A549 (cell line): ENCODE measurements around the gene ZFHX3.

Source experiments
- BHLHE40 ChIP-seq: IDR thresholded peaks from 2 replicates; pipeline ENCODE4 v1.6.1; 2012; ENCODE audit warnings: low read depth, low read length, inconsistent platforms
- CEBPB ChIP-seq, 2 experiments: fragments of >200 bp in 1 of 2; sonication (Bioruptor Twin) in 1 of 2; formaldehyde crosslinking in 1 of 2; IDR thresholded peaks; 2 replicates each; pipeline ENCODE4 v1.6.1; 2012 to 2016
- EP300 ChIP-seq, 2 experiments: fragments of >200 bp; sonication (Bioruptor Twin); formaldehyde crosslinking; IDR thresholded peaks; 2 replicates in 1 of 2; 3 replicates in 1 of 2; pipeline ENCODE4 v1.6.1; 2016 to 2017
- MAFK ChIP-seq: fragments of 450-650 bp; IDR thresholded peaks from 2 replicates; pipeline ENCODE4 v1.6.1; 2014; ENCODE audit not compliant: partially characterized antibody
- ZNF302 ChIP-seq: fragments of 250-450 bp; sonication (Bioruptor Pico); IDR thresholded peaks from 2 replicates; pipeline ENCODE4 v1.9.0; 2021; ENCODE audit warnings: inconsistent platforms, mild to moderate bottlenecking, moderate library complexity
- TF ChIP-seq, protein P1 (sequence below): fragments of >200 bp; sonication (Bioruptor Twin); formaldehyde crosslinking; IDR thresholded peaks from 3 replicates; pipeline ENCODE4 v1.5.1; 2016
- TF ChIP-seq, protein P2 (sequence below): IDR thresholded peaks from 2 replicates; pipeline ENCODE4 v1.6.1; 2012

DNA sequence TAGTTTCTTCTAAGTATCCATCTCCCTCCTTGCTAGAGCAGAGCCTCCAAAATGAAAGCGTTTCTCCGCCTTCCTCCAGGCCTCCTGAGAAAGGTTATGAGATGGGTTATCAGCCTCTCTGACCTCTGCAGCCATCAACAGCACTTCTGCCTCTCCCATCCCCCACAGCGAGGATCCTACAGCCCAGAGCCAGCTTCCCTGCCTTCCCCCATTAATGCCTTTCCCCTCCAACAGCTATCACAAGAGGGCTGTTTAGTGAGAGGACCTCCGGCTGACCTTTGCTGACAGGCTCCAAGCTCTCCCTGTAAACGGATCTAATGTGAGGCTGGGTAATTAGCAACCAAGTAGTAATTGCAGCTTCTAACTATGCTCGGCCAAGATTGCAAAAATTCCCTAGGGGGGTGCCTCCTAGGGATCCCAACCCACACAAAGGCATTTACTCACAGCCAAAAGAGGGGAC, 55.8 kb downstream of the ZFHX3 start:
- TF ChIP-seq BHLHE40 (no peak), EP300 (IDR thresholded peaks at IDR 0.05) (no peak), MAFK (no peak), CEBPB (IDR thresholded peaks at IDR 0.05) (no peak), ZNF302 (CRISPR knock-in tag) (no peak)
- TF ChIP-seq, protein P1, sequence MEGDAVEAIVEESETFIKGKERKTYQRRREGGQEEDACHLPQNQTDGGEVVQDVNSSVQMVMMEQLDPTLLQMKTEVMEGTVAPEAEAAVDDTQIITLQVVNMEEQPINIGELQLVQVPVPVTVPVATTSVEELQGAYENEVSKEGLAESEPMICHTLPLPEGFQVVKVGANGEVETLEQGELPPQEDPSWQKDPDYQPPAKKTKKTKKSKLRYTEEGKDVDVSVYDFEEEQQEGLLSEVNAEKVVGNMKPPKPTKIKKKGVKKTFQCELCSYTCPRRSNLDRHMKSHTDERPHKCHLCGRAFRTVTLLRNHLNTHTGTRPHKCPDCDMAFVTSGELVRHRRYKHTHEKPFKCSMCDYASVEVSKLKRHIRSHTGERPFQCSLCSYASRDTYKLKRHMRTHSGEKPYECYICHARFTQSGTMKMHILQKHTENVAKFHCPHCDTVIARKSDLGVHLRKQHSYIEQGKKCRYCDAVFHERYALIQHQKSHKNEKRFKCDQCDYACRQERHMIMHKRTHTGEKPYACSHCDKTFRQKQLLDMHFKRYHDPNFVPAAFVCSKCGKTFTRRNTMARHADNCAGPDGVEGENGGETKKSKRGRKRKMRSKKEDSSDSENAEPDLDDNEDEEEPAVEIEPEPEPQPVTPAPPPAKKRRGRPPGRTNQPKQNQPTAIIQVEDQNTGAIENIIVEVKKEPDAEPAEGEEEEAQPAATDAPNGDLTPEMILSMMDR: no peak
- TF ChIP-seq, protein P2, sequence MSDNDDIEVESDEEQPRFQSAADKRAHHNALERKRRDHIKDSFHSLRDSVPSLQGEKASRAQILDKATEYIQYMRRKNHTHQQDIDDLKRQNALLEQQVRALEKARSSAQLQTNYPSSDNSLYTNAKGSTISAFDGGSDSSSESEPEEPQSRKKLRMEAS: no peak
